Measurements from ENCODE around the gene SMAD2.
A peak's percentile ranks its signal among the peaks of the same experiment; 100 is the strongest.
"Not testable (repeated sequence)": the region's sequence is repeated elsewhere in the genome, so short reads cannot be mapped to it uniquely, and the experiment has no call there.

The SMAD2 gene

DNA sequence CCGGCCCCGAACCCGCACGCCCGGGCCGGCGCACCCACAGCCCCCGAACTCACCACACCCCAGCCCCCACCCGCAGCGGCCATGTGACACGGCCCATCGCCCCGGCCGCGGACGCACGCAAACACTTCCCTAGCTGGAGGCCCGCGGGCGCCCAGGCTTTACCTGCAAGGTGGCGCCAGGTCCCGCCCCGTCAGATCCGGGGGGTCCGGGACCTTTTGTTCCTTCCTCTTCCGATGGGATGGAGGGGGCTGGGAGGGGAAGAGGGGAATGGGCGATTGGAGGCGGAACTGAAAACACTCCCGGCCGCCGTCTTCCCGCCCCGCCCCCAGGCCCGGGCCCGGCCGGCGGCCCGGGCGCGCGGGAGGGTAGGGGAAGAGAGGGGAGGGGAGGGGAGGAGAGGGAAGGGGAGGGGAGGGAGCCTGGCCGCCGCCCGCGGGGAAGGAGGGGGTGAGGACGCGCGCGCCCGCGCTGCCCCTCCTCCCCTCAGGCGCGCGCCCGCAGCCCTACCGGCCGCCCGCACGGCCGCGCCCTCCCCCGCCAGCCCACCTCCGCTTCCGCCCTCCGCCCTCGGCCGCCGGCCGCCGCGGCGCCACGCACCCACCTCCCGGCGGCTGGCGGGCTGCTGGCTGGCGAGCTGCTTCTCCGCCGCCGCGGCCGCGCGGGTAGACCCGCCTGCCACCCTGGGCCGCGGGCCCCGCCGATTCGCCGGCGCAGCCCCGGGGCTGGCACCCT is at the start of gene SMAD2:
Gene SMAD2 (minus strand): TSS at position 461 of the 732 bp plus-strand sequence. CDS start 33,903 bp downstream, outside the sequence.
- peak; percentile 76 for DNase-seq (ENCODE audit: low read depth)

DNA sequence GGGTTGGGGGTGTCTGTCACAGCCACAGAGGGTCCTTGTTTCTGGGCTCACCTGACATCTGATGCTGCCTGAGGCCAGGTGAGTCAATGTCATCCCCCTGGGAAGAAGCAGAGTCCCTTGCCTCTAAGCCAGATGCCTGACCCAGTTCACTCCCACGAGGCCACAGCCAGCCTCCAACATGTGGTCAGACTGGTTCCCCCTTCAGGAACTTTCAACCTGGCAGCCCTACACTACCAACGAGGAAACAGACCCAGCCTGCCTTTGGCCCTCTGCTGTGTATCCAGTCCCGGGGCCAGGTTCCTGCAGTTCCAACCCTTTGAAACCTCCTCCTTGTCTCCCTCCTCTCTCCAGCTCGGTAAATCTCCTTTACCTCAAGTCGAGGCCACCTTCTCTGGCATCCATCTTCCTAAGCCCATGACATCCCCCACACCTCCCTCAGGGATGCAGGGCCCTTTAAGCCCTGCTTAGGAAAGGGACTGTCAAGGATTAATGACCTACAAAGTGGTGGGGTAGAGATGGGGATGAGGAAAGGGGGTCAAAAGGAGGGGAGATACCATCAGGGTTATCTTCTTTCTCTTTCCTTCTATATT is 49.2 kb upstream of the SMAD2 start:
- DNase-seq (ENCODE audit: low read depth), result no peak

DNA sequence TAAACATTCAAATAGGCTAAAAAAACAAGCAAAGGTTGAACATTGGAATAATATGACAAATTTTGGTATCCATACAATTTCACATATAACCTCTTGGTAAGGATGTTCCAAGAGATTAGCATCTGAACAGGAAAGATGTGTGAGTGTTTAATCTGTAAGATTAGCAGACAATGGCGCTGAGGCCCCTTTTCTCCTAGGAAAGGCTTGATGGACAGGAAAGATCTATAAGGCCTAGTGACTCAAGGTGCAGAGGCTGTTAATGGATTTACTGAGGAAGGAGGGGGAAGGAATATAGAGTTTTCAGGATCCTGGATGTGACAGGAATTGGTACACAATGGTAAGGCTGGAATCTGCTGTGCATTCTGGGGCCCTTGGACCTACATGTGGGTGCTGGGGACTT is 48.1 kb upstream of the SMAD2 start:
- no peak for DNase-seq (ENCODE audit: low read depth)

GRCh38 chr18:47978141-47978540 is 47.7 kb upstream of the SMAD2 start:
- DNase-seq (ENCODE audit: low read depth), result no peak

GRCh38 chr18:47975701-47976100 is 45.2 kb upstream of the SMAD2 start:
- no peak for DNase-seq (ENCODE audit: low read depth)

GRCh38 chr18:47975105-47975504 is 44.6 kb upstream of the SMAD2 start:
- DNase-seq (ENCODE audit: low read depth), result no peak

- peak; percentile 22 for DNase-seq (ENCODE audit: low read depth)
Observed at GRCh38 chr18:47970664-47971531, 40.4 kb upstream of the SMAD2 start.

GRCh38 chr18:47969816-47970215 is 39.4 kb upstream of the SMAD2 start:
- DNase-seq (ENCODE audit: low read depth), result peak; percentile 67

GRCh38 chr18:47968721-47969120 is 38.3 kb upstream of the SMAD2 start:
- peak; percentile 21 for DNase-seq (ENCODE audit: low read depth)

- peak; percentile 18 for DNase-seq (ENCODE audit: low read depth)
Observed at GRCh38 chr18:47968006-47968676, 37.7 kb upstream of the SMAD2 start.

GRCh38 chr18:47964053-47964452 is 33.6 kb upstream of the SMAD2 start:
- no peak for DNase-seq (ENCODE audit: low read depth)

- DNase-seq (ENCODE audit: low read depth), result not testable (repeated sequence)
Observed at GRCh38 chr18:47961003-47961402, 30.5 kb upstream of the SMAD2 start.

- peak; percentile 68 for DNase-seq (ENCODE audit: low read depth)
Observed at GRCh38 chr18:47953471-47953931, 23.0 kb upstream of the SMAD2 start.

DNA sequence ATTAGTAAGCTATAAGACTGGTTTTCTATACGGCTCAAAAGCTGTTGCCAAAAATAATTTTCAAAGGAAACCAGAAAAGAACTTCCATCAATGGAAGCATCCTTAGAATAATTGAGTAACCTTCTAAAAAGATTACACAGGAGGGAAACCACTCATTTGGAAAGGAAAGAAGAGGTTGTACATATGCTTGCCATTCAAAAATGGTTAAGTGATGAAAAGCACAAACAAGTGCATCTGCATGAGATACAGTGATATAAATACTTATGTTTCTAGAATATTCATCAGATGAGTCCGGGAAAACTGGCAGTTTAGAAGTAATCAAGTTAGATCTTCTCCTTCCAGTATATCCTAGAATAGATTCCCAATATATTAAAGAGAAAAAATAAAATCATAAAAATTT is 20.1 kb upstream of the SMAD2 start:
- DNase-seq (ENCODE audit: low read depth), result no peak

DNA sequence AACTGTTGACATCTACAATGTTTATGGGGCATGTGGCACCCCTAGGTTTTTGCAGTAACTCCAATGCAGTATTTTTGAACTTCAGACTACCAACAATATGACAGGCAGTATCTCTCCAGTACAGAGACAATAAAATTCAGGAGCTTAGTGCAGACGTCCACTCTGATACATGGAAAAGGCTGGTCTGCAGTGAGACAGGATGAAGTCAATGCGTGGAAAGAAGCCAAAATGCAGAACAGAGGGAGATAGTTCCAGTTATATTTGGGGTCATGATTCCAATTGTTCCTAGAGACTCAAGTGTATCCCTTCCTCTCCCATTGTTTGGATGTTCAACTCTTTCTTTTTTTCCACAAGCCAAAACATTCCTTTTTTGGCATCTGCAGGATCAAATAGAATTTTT is 18.7 kb upstream of the SMAD2 start:
- no peak for DNase-seq (ENCODE audit: low read depth)

DNA sequence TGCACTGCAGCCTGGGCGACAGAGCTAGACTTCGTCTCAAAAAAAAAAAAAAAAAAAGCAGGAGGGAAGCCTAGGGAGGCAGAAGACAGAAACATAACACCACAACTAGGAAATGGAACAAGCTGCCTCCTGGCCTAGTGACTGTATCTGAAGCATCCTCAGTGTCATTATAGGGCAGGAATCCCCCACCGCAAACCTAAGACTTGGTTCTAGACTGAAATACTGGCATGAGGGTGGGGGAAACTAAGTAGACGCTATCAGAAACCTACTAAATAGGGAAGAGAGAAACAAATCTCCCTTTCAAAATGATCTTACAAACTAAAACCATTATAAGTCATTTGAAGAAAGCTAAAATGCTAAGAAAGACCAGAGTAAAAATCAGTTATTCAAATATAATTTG is 16.4 kb upstream of the SMAD2 start:
- no peak for DNase-seq (ENCODE audit: low read depth)

GRCh38 chr18:47944972-47945852 is 14.8 kb upstream of the SMAD2 start:
- DNase-seq (ENCODE audit: low read depth), result peak; percentile 87

- no peak for DNase-seq (ENCODE audit: low read depth)
Observed at GRCh38 chr18:47936952-47937351, 6.5 kb upstream of the SMAD2 start.

GRCh38 chr18:47935321-47936055 is 5.0 kb upstream of the SMAD2 start:
- no peak for DNase-seq (ENCODE audit: low read depth)

DNA sequence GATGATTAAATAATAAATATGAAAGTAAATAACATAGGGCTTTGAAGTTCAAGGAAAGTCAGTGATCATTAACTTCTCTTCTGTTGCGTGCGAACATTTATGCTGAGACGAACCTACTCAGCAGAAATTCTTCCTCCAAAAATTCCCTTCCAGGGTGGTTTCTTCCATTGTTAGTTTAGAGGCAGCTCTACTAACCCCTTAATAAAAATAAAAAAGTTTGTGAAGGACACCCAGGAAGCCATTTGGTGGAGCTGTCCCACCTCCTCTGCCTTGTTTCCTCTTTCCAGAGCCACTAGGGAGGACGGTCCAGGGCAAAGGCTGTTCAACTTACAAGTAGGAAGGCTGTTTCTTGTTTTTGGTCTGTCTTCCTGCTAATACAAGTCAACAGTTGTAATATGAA is 2.1 kb upstream of the SMAD2 start:
- no peak for DNase-seq (ENCODE audit: low read depth)
